Midbrain (tissue), 1 donor: ENCODE measurements around the gene SGK2.

Source experiments
- DNase-seq: peaks from one replicate; lab custom pipeline; 2025; lab: John Stamatoyannopoulos, UW

The SGK2 gene

GRCh38 chr20:43558412-43559146 lies at the start of gene SGK2:
Gene SGK2, plus strand, starts transcription at chr20:43559027. Its CDS starts 7,469 bp downstream, at chr20:43566496.
- no peak for DNase-seq

DNA sequence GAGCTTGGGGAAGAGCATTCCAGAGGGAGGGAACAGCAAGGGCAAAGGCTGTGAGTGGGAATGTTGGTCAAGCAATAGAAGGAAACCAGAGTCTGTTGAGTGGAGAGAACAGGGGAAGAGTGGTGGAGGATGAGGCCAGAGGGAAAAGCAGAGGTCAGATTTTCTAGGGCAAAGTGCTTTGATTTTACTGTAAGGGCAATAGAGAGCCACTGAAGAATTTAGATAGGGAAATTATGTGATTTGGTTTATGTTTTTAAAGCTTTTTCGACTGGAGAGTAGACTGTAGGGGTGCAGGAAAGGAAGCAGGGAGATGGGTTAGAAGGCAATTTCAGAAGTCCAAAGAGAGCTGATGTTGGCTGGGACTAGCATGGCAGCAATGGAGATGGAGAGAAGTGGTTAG lies 46.9 kb upstream of the SGK2 start:
- no peak for DNase-seq

DNA sequence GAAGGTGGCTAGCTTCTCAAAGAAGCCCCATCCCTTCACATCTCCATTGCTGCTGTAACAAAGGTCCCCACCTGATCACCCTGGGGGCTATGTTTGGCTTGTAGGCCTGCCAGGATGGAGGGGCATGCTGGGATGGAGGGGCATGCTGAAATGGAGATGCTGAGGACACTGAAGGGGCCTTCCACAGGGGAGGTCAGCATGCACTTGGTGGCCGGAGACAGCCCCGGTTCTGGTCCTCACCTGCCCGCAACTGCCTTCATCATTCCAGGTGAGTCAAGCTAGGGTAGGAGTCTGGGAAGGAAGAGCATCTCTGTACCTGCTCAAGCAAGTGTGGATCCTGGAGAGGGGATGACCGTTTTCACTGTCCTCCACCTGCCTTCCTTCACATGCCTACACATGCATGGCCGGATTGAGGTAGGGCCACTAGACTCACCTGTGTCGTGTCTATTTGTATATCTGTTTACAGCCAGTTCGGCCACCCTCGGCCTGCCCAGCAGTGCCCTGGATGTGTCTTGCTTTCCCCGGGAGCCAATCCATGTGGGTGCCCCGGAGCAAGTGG lies 45.4 kb upstream of the SGK2 start:
- no peak for DNase-seq

DNA sequence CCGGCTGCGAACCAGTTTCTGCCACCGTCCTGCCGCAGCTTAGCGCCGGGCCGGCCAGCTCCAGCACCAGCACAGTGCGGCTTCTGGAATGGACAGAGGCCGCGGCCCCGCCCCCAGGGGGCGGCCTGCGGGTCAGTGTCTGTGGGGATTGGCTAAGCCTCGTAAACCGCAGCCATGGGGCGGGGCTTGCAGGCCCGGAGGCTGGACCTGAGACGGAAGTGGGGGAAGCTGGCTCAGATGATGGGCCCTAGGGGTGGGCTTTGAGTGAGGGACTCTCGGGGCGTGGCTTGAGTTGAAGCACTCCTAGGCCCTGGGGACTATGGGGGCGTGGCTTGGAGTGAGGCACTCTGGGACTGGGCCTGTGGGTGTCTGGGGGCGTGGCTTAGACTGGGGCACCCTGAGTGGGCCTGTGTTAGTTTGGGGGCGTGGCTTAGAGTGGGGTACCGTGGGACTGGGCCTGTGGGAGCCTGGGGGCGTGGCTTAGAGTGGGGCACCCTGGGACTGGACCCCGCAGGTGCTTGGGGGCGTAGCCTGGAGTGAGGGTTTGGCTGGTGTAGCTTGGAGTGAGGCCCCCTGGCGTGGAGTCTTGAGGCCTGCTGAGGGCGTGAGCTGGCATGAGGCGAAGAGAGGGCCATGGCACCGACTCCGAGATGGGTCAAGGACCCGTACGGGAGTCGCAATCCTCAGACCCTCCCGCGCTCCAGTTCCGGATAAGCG lies 44.7 kb upstream of the SGK2 start:
- peak; percentile 97 for DNase-seq

DNA sequence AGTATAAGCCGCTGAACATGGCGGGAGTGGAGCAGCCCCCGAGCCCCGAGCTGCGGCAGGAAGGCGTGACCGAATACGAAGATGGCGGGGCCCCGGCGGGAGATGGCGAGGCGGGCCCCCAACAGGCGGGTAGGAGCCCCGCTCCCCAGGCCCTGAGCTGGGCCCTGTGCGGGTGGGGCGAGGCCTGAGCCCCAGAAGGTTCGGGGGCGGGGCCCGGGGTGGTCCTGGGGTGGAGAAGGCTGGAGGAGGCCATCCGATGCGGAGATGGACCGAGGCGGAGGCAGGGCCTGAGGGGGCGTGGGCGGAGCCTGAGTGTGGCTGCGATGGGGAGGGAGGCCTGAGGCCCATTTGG lies 44.2 kb upstream of the SGK2 start:
- no peak for DNase-seq

DNA sequence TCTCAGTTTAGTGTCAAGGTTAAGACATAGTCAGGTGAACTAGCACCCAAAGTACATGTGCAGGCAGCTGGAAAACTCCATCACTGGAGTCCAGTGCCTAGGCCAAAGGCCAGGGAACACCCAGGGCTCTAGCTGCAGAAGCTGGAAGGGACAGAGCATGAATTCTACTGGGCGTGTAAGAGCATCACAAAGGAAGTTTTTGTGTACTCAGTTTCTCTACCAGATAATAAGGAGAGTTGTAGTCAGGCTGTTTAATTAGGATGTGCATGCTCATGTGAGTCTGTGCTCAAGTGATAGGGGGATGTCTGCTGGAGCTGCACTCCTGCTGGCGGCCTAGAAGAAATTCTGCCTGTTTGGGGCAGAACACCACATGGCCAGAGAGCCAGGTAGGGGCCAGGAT lies 43.2 kb upstream of the SGK2 start:
- DNase-seq = peak; percentile 31

- no peak for DNase-seq
Measured at GRCh38 chr20:43516251-43516824, 42.5 kb upstream of the SGK2 start.

- DNase-seq = no peak
Measured at GRCh38 chr20:43520074-43520630, 38.7 kb upstream of the SGK2 start.

GRCh38 chr20:43525021-43525420 lies 33.8 kb upstream of the SGK2 start:
- no peak for DNase-seq

DNA sequence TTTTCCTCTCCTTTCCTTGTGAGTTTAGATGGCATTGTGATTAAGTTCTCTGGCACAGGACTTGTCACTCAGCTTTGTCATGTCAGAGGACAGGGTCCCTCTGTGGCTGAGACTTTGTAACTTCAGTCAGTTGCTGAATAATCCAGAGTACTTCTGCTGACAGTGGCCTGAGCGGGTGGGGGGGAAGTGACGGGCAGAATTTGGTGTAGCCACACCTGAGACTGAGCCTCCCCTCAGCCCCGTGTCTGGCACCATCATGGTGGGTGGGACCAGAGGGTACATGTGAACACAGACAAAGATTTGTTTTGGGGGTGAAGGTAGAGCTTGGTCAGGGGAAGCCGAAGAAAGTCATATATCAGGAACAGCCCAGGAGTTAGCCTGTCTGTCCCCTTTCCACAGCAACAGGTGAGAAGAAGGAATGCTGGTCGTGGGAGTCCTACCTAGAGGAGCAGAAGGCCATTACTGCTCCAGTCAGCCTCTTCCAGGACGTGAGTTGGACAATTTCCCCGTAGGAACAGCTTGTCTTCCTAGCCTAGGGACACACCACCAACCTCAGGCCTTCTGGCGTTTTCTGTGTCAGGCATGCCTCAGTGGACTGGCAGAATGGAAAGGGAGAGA lies 30.5 kb upstream of the SGK2 start:
- DNase-seq = no peak

GRCh38 chr20:43529051-43529450 lies 29.8 kb upstream of the SGK2 start:
- DNase-seq = no peak

- DNase-seq = no peak
Measured at GRCh38 chr20:43529457-43530153, 29.2 kb upstream of the SGK2 start.

- no peak for DNase-seq
Measured at GRCh38 chr20:43530321-43531090, 28.3 kb upstream of the SGK2 start.

DNA sequence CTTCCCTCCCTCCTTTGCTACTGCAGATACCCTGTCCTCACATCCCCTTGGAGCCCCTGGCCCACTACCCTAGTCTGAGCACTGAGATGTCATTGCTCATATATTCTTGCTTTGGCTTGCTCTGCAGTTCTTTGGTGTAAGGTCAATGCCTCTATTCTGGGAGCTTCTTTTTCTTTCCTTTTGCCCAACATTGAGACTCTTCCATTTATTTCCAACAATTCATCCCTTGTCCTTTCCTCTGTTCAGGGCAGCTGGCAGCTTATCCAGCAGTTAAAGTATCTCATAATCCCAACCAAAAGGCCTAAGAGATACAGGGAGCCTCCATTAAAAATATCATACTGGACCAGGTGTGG lies 27.8 kb upstream of the SGK2 start:
- DNase-seq = no peak

- DNase-seq = no peak
Measured at GRCh38 chr20:43532416-43533055, 26.3 kb upstream of the SGK2 start.

- no peak for DNase-seq
Measured at GRCh38 chr20:43533060-43533459, 25.8 kb upstream of the SGK2 start.

DNA sequence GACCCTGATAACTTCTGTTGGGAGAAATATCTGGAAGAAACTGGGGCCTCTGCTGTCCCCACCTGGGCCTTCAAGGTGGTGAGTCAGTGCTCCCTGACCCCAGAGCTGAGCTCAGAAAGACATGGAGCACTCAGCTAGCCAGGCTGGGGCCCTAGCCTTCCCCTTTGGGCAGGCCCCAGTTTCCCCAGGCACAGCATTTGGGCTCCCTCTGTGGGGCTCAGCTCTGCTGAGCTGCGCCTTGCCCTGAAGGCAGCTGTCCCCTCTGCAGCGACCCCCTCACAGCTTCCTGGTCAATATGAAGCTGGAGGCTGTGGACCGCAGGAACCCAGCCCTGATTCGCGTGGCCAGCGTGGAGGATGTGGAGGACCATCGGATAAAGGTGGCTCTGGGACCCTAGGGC lies 24.8 kb upstream of the SGK2 start:
- DNase-seq = no peak

- DNase-seq = no peak
Measured at GRCh38 chr20:43534791-43535350, 24.0 kb upstream of the SGK2 start.

DNA sequence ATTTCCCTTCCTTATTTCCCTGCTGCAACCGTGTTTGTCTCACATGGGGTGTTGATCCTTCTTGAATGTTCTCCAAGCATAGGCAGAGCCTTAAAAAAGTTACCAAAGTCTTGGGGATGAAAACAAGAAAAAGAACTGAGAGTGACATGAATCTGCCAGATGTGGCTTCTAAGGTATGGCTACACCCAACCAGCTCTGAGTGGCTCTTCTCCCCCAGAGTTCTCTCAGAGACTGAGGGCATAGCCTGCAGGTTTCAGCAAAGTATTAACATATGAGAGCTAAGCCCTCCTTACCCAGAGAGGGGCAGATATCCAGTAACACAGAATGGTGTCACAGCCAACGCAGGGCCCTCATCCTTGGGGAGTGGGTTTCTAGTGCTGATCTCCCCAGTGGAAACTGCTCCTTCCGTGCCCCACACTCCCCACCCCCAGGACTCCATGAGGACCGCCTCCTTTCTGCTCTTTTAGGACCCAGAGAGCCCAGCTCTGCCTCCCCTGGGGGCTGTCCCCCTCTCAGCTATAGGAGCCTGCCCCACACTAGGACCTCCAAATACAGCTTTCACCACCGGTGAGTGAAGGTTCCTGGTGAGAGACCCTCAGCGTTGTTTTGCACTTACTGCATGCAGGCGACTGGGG lies 23.3 kb upstream of the SGK2 start:
- DNase-seq = no peak
